Measurements from ENCODE around the gene EXOC3. TPM values are rescaled to one million over a fixed set of nuclear protein-coding genes. Genes with fewer than 3 reads are reported as not detected.
"Not testable (repeated sequence)": the region's sequence is repeated elsewhere in the genome, so short reads cannot be mapped to it uniquely, and the experiment has no call there.

EXOC3 gene
- total RNA-seq, 1 experiment from 2014 or later = 63.8 TPM

DNA sequence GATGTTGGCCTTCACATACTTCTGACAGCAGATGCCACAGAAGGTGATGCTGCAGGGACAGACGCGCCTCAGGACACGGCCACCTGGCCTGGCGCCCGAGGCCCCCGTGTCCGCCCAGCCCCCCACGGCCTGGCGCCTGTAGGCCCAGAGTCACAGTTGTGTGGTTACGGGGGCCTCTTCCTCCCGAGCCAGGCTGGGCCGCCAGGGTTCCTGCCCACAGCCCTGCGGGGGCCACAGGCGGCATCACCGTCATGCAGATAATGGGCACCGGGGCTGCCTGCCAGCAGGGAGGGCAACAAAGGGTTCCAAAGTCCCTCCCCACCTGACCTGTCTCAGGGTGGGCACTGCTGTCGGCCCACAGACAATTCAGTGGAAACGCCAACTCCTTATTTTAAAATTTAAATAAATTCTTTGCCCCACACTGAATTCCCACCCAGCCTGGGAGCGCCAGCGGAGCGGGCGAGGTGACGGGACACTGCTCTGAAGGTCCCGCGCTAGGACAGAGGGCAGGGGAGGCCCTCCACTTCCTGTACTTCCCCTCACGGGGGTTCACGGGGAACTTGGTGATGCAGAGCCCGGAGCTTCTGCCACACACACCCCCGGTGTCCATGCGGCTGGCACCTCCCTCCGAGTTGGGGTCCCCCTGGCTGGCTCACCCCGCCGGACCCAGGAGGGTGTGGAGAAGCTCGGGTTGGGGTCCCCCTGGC, 40.6 kb downstream of the EXOC3 start:
- no peak for TF ChIP-seq CTCF (IDR thresholded peaks at IDR 0.05; ENCODE audit: unreplicated experiment)
- Mint-ChIP-seq H3K4me3 (ENCODE audit: low read depth, unreplicated experiment) (no peak overlapping the region), H3K27me3 (ENCODE audit: unreplicated experiment) (peaks cover 2% of the 10 kb centered on the region), H3K36me3 (ENCODE audit: insufficient read depth, unreplicated experiment) (peaks cover 9% of the 10 kb centered on the region), H3K4me1 (ENCODE audit: low read depth, unreplicated experiment) (no peaks in the 10 kb centered on the region), H3K27ac (ENCODE audit: unreplicated experiment) (no peak overlapping the region), H3K9me3 (ENCODE audit: low read depth, unreplicated experiment) (no peaks in the 10 kb centered on the region)
- BruUV-seq (replicated peaks) = no TSS peak
- CTCF ChIA-PET = no interaction called here
- no peak for DNase-seq
- intact Hi-C loops (cut with micrococcal nuclease; ENCODE audit: unreplicated experiment) = no loop called here

DNA sequence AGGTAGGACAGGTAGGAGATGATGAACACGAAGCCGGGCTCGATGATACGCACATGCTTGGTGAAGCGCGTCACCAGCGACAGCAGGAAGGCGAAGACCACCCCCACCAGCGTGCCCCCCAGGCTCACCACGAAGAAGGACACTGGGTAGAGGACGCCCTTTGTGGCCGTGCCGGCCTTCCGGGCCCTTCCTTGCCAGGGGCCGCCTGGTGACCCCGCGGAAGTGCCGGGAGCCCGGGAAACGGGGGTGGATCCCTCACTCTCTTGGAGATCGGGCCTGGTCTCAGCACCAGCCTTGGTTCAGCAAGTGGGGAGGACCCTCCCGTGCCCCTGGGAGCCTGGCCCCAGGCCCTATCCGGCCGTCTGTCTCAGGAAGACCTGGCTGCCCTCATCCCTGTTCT, 41.6 kb downstream of the EXOC3 start:
- Mint-ChIP-seq H3K4me3 (ENCODE audit: low read depth, unreplicated experiment) (no peak overlapping the region), H3K9me3 (ENCODE audit: low read depth, unreplicated experiment) (no peaks in the 10 kb centered on the region), H3K27me3 (ENCODE audit: unreplicated experiment) (no peaks in the 10 kb centered on the region), H3K27ac (ENCODE audit: unreplicated experiment) (no peak overlapping the region), H3K36me3 (ENCODE audit: insufficient read depth, unreplicated experiment) (peaks cover 5% of the 10 kb centered on the region), H3K4me1 (ENCODE audit: low read depth, unreplicated experiment) (no peaks in the 10 kb centered on the region)
- DNase-seq = no peak
- intact Hi-C loops (cut with micrococcal nuclease; ENCODE audit: unreplicated experiment) = no loop called here
- CTCF ChIA-PET = no interaction called here
- TF ChIP-seq CTCF (IDR thresholded peaks at IDR 0.05; ENCODE audit: unreplicated experiment) = no peak
- BruUV-seq (replicated peaks) = no TSS peak

GRCh38 chr5:485113-485945, 42.4 kb downstream of the EXOC3 start:
- CTCF ChIA-PET = no interaction called here
- no TSS peak for BruUV-seq (replicated peaks)
- H3K4me3 Mint-ChIP-seq (ENCODE audit: low read depth, unreplicated experiment) = no peak overlapping the region
- no peak overlapping the region for H3K27ac Mint-ChIP-seq (ENCODE audit: unreplicated experiment)
- TF ChIP-seq CTCF (IDR thresholded peaks at IDR 0.05; ENCODE audit: unreplicated experiment) = no peak
- no peaks in the 10 kb centered on the region for H3K27me3 Mint-ChIP-seq (ENCODE audit: unreplicated experiment)
- no peaks in the 10 kb centered on the region for H3K9me3 Mint-ChIP-seq (ENCODE audit: low read depth, unreplicated experiment)
- H3K4me1 Mint-ChIP-seq (ENCODE audit: low read depth, unreplicated experiment) = no peaks in the 10 kb centered on the region
- intact Hi-C loops (cut with micrococcal nuclease; ENCODE audit: unreplicated experiment) = no loop called here
- peaks cover 5% of the 10 kb centered on the region for H3K36me3 Mint-ChIP-seq (ENCODE audit: insufficient read depth, unreplicated experiment)
- no peak for DNase-seq

- CTCF ChIA-PET = no interaction called here
- Mint-ChIP-seq H3K27ac (ENCODE audit: unreplicated experiment) (no peak overlapping the region), H3K36me3 (ENCODE audit: insufficient read depth, unreplicated experiment) (peaks cover 5% of the 10 kb centered on the region), H3K4me1 (ENCODE audit: low read depth, unreplicated experiment) (no peaks in the 10 kb centered on the region), H3K9me3 (ENCODE audit: low read depth, unreplicated experiment) (no peaks in the 10 kb centered on the region), H3K4me3 (ENCODE audit: low read depth, unreplicated experiment) (no peak overlapping the region), H3K27me3 (ENCODE audit: unreplicated experiment) (no peaks in the 10 kb centered on the region)
- no TSS peak for BruUV-seq (replicated peaks)
- intact Hi-C loops (cut with micrococcal nuclease; ENCODE audit: unreplicated experiment) = no loop called here
- DNase-seq = no peak
- no peak for TF ChIP-seq CTCF (IDR thresholded peaks at IDR 0.05; ENCODE audit: unreplicated experiment)
These were observed 43.0 kb downstream of the EXOC3 start for GRCh38 chr5:485946-486491.

DNA sequence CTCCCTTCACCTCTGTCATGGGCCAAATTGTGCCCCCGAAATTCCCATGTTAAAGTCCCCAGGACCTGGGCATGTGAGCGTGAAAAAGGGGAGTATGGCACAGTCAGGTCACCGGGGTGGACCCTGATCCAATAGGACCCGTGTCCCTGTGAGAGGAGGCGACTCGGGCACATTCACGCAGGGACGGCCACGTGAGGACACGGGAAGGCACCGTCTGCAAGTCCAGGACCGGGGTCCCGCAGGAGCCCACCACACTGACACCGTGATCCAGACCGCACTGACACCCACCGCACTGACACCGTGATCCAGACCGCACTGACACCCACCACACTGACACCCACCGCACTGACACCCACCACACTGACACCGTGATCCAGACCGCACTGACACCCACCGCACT, 43.6 kb downstream of the EXOC3 start:
- H3K9me3 Mint-ChIP-seq (ENCODE audit: low read depth, unreplicated experiment); H3K36me3 Mint-ChIP-seq (ENCODE audit: insufficient read depth, unreplicated experiment); H3K4me1 Mint-ChIP-seq (ENCODE audit: low read depth, unreplicated experiment); DNase-seq; H3K27me3 Mint-ChIP-seq (ENCODE audit: unreplicated experiment); BruUV-seq (replicated peaks); intact Hi-C loops (cut with micrococcal nuclease; ENCODE audit: unreplicated experiment); CTCF ChIA-PET; H3K27ac Mint-ChIP-seq (ENCODE audit: unreplicated experiment); H3K4me3 Mint-ChIP-seq (ENCODE audit: low read depth, unreplicated experiment): not testable (repeated sequence)
